HG02840 (cell line): Measurements from ENCODE around the gene PSD4.

Source experiments
- ATAC-seq: cut with Tn5 transposase; IDR thresholded peaks from one replicate; pipeline ENCODE4 v1.9.1; 2021; ENCODE audit warnings: mild to moderate bottlenecking, moderate library complexity, moderate number of reproducible peaks; ENCODE audit not compliant: unreplicated experiment, low FRiP score

PSD4 gene

DNA sequence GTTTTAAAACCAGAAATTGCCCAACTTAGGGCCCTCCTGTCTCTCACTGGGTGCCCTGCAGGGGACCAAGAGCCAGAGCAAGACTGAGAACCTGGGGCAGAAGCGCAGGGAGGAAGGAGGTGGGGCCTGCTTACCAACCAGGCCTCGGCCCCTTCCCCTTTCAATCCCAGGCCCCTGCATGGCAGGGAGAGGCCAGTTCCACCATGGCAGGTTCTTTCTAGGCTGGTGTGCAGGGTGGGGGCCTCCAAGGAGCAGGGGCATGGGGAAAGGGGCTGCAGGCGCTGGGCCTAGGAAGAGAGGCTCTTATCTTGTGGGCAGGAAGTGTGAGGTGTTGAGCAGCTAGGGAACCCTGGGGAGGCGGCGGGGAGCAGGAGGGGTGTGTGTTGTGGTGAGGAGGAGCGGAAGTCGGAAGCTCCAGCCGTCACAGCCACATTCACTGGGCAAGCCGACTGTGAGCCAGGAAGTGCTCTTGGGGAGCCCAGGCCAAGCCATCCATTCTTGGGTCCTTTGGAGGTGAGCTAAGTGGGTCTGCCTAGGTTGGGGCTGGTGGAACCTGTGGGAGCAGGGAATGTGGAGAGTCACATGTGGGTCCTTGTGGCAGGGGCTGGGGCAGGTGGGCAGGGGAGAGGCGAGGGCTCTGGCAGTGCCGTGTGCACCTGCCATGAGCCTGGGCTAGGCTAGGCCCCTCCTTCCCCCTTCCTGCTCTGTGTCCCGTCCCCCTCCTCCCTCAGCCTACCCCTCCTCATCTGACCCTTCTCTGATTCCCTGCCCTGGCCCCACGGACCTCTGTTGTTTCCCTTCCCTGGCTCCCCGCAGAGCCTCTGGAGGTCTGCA lies at the start of gene PSD4:
PSD4 (plus strand) TSS at position 430 of the 834 bp plus-strand sequence. CDS start 8,486 bp downstream, outside the sequence.
- ATAC-seq, result peak; percentile 75

GRCh38 chr2:113124181-113124961 lies 49.4 kb upstream of the PSD4 start:
- ATAC-seq, result no peak

GRCh38 chr2:113124984-113125855 lies 48.6 kb upstream of the PSD4 start:
- no peak for ATAC-seq

DNA sequence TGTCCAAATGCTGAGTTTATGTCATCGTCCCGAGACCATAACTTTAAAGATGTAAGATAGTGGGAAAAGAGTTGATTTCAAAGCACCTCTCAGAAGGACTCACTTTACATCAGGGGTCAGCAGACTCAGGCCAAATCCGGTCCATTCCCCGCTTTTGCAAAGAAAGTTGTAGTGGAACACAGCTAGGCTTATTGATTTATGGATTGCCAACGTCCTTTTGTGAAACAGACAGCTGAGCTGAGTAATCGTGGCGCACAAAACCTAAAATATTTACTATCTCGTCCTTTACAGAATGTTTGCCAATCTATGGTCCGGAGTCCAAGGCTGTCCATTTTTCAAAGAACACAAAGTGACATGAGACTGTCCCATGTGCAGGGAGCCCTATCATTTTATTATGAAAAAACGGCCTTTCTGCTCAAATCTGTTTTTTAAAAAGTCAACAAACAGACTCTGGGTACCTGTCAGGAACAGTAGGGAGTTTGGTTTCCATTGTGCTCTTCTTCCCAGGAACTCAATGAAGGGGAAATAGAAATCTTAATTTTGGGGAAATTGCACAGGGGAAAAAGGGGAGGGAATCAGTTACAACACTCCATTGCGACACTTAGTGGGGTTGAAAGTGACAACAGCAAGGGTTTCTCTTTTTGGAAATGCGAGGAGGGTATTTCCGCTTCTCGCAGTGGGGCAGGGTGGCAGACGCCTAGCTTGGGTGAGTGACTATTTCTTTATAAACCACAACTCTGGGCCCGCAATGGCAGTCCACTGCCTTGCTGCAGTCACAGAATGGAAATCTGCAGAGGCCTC lies 46.7 kb upstream of the PSD4 start, which contains the start of gene IL1RN:
IL1RN (plus strand) TSS at position 754 of the 801 bp plus-strand sequence; CDS start at position 781, 27 bp downstream.
- no peak for ATAC-seq

DNA sequence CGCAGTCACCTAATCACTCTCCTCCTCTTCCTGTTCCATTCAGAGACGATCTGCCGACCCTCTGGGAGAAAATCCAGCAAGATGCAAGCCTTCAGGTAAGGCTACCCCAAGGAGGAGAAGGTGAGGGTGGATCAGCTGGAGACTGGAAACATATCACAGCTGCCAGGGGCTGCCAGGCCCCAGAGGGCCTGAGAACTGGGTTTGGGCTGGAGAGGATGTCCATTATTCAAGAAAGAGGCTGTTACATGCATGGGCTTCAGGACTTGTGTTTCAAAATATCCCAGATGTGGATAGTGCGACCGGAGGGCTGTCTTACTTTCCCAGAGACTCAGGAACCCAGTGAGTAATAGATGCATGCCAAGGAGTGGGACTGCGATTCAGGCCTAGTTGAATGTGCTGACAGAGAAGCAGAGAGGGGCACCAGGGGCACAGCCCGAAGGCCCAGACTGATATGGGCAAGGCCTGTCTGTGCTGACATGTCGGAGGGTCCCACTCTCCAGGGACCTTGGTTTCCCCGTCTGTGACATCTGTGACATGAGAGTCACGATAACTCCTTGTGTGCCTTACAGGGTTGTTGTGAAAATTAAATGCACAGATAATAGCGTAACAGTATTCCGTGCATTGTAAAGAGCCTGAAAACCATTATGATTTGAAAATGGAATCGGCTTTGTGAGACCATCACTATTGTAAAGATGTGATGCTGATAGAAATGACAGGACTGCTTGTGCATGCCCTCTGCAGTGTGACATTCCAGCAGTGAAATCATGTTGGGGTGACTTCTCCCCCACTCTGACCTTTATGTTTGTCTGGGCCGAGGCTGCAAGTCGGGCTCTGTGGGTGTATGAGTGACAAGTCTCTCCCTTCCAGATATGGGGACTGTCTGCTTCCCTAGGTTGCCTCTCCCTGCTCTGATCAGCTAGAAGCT lies 45.9 kb upstream of the PSD4 start:
- no peak for ATAC-seq

DNA sequence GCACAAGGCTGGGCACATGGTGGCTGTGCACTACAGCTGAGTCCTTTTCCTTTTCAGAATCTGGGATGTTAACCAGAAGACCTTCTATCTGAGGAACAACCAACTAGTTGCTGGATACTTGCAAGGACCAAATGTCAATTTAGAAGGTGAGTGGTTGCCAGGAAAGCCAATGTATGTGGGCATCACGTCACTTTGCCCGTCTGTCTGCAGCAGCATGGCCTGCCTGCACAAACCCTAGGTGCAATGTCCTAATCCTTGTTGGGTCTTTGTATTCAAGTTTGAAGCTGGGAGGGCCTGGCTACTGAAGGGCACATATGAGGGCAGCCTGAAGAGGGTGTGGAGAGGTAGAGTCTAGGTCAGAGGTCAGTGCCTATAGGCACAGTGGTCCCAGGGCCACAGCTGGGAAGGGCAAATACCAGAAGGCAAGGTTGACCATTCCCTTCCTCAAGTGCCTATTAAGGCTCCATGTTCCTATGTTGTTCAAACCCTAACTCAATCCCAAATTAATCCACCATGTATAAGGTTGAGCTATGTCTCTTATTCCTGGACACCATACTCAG lies 44.2 kb upstream of the PSD4 start:
- no peak for ATAC-seq

DNA sequence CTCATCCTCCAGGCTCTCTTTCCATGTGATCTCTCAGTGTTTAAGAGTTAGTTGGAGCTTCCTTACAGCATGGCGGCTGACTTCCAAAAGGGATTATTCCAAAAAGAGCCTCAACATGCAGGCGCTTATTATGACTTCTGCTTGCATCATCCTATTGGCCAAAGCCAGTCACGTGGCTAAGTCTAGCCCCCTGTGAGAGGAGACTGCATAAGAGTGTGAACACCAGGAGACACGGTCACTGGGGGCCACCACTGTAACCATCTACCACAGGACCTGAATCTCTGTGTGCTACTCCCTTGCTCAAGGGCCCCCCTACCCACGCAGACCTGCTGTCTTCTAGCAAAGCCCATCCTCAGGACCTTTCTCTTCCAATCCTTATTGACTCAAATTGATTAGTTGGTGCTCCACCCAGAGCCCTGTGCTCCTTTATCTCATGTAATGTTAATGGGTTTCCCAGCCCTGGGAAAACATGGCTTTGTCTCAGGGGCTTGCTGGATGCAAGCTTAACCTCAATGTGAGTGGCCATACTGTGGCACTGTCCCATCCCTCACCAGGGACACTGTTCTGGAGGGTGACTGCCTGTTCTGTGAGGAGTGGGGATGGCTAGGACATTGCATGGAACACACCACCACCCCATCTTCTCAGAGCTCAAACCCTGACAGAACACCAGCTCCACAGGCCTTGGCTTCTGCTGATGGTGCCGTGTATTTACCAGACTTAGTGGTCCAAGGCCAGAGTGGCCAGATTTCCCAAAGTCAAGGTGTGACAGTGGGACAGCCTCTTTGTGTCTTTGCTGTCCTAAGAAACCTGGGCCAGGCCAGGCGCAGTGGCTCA lies 42.2 kb upstream of the PSD4 start:
- no peak for ATAC-seq

- ATAC-seq, result no peak
Measured at GRCh38 chr2:113132414-113133021, 41.3 kb upstream of the PSD4 start.

- no peak for ATAC-seq
Measured at GRCh38 chr2:113133704-113134598, 39.8 kb upstream of the PSD4 start.

- ATAC-seq, result no peak
Measured at GRCh38 chr2:113134717-113135116, 39.1 kb upstream of the PSD4 start.

- ATAC-seq, result no peak
Measured at GRCh38 chr2:113135317-113135716, 38.5 kb upstream of the PSD4 start.

GRCh38 chr2:113136828-113137775 lies 36.7 kb upstream of the PSD4 start:
- ATAC-seq, result no peak

GRCh38 chr2:113137827-113138226 lies 35.9 kb upstream of the PSD4 start:
- no peak for ATAC-seq

- ATAC-seq, result no peak
Measured at GRCh38 chr2:113138428-113139322, 35.1 kb upstream of the PSD4 start.
